GM21390 (cell line): ENCODE data around the gene CHRNA9.
"Not testable (repeated sequence)": the region's sequence is repeated elsewhere in the genome, so short reads cannot be mapped to it uniquely, and the experiment has no call there.

Experiments used
- ATAC-seq: cut with Tn5 transposase; IDR thresholded peaks from one replicate; pipeline ENCODE4 v1.9.1; 2021; ENCODE audit not compliant: unreplicated experiment

Gene CHRNA9, protein sequence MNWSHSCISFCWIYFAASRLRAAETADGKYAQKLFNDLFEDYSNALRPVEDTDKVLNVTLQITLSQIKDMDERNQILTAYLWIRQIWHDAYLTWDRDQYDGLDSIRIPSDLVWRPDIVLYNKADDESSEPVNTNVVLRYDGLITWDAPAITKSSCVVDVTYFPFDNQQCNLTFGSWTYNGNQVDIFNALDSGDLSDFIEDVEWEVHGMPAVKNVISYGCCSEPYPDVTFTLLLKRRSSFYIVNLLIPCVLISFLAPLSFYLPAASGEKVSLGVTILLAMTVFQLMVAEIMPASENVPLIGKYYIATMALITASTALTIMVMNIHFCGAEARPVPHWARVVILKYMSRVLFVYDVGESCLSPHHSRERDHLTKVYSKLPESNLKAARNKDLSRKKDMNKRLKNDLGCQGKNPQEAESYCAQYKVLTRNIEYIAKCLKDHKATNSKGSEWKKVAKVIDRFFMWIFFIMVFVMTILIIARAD

DNA sequence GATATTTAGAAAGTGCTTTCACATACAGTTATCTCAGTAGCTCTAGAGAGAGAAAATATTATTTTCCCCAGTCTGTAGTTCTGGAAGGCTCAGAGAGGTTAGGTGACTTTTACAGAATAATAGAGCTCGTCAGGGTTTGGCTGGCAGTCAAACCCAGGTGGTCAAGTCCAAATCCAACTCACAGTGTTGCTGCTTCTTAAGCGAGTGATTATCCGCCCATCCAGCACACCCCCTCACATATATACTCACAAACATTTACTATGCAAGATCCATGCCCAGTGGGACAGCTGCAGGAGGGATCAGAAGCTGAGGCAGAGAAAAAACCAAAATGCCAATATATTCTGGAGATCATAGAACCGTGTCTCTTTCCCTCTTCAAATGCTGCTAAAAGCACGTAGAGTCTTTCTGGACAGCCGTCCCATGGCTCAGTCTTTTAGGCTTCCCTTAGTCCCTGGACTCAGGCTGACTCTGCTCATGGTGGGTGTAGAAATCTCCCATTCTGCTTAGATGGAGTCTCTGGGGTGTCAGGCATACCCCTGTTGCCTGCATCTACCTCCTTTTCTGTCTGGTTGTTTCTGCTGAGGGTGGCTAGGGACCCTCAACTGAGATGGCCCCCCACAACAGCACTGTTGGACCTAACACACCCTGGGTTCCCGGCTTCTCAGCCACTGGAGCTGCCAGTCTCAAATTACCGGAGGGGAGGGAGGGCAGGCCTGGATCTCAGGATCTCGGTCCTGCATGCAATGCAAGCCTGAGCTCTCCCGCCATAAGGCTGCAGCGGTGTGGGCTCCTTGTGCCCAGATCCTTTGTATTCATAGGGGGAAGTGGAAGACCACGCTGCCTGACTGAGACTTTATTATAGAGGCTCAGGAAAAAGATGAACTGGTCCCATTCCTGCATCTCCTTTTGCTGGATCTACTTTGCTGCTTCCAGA lies at the start of gene CHRNA9:
Gene CHRNA9, plus strand, starts transcription at position 743 of the 934 bp plus-strand sequence. Its CDS starts 135 bp downstream, at position 878.
- ATAC-seq, result no peak

DNA sequence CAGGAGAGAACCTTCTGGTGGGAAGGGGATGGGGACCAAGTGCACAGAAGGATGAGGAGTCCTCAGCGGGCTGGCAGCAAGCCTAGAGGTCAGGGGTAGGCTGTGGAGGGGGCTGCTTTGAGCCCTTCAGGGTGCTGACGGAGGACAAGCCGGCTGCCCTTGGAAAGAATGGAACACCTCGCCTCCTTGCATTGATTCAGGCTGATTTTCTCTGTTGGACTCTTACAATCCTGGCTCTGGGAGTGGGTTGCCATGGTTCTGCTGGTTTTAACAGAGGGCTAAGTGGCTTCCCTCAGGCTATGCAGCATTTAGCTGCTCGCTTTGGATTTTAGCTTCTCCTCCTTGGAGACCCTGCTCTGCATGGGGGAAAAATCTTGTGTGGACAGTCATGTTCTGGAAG lies 49.4 kb upstream of the CHRNA9 start:
- ATAC-seq, result no peak

DNA sequence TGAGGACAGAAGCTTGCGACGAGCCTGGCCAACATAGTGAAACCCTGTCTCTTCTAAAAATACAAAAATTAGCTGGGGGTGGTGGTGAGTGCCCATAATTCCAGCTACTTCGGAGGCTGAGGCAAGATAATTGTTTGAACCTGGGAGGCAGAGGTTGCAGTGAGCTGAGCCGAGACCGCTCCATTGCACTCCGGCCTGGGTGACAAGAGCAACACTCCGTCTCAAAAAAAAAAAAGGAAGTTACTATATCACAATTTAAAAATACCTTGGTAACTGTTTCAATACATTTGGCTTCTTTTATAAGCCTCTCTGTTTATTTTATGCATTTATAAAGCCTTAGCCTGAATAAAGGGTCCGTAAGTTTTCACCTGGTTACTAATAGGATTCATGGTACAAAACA lies 46.6 kb upstream of the CHRNA9 start:
- ATAC-seq, result no peak

DNA sequence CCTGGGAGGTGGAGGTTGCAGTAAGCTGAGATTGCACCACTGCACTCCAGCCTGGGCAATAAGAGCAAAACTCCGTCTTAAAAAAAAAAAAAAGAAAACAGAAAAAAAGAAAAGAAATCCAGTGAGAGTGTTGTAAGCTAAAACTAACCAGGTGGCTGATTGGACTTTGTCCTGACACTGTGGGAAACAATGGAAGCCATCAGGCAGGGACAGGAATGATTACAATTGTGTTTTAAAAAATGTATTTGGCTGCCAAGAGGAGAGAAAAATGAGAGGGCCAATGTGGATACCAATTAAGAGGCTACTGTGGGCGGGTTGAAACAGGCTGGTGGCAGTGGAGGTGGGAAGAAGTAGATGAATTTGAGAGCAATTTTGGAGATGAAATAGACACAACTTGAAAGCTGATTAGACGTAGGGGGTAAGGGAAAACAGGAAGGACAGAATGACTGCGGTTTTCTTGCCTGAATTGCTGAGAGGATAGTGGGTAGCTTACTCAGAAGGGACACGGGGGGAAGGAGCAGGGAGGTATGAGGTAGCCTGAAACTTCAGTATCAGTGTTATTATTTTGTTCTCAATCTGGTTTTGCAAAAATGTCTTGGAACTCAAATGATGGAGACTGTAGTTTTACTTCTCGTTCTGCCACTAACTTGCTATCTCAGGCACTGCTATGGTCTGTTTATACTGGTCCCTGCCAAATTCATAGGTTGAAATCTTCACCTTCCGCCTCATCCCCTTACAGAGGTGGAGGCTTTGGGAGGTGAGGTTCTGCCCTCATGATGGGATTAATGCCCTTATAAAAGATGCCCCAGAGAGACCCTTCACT lies 45.6 kb upstream of the CHRNA9 start:
- ATAC-seq, result peak; percentile 52

DNA sequence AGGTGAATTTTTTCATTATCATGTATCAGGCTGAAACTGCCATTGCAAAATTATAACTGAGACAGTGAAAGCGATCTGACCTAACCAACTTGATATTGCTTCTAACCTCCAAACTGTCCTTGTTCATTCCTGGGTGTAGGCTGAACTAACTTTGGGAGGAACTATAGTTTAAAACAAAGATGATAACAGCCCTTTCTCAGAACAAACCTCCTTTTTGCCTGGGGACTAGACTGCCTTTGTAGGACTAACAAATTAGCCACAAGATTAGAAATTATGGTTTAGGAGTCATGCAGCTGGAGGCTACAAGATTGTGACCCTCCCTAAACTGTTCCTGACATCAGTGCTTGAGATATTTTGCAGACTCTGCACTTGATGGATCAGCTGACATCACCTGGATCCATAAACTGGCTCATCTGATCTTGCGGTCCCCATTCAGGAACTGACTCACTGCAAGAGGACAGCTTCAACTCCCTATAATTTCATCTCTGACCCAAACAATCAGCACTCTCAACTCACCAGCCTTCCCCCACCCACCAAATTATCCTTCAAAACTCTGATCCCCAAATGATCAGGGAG lies 44.4 kb upstream of the CHRNA9 start:
- not testable (repeated sequence) for ATAC-seq

DNA sequence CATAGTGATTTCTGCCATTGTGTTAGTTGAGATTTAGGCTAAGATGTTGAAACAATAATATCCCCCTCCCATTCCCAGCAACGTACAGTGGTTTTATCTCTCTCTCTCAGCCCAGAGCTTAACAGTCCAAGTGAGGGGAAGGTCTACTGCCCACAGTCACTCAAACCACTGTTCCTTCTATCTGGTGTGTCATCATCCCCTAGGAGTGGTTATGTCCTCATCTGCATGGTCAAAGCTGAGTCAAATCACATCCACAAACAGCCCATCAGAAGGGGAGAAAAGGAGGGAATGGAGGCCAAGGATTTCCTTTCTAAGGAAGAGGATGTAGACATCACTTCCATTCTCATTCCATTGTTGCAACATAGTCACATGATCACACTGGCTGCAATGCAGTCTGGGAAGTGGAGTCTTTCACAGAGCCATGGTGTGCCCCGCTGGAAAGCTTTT lies 42.8 kb upstream of the CHRNA9 start:
- no peak for ATAC-seq

DNA sequence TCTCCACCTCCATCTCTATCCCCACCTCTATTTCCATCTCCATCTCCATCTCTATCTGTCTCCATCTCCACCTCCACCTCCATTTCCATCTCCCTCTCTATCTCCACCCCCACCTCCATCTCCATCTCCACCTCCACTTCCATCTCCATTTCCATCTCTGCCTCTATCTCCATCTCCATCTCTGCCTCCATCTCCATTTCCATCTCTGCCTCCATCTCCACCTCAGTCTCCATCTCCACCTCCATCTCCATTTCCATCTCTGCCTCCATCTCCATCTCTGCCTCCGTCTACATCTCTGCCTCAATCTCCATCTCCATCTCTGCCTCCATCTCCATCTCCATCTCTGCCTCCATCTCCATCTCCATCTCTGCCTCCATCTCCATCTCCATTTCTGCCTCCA lies 40.8 kb upstream of the CHRNA9 start:
- no peak for ATAC-seq

DNA sequence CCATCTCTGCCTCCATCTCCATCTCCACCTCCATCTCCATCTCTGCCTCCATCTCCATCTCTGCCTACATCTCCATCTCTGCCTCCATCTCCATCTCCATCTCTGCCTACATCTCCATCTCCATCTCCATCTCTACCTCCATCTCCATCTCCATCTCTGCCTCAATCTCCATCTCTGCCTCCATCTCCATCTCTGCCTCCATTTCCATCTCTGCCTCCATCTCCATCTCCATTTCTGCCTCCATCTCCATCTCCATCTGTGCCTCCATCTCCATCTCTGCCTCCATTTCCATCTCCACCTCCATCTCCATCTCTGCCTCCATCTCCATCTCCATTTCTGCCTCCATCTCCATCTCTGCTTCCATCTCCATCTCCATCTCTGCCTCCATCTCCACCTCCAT lies 40.1 kb upstream of the CHRNA9 start:
- not testable (repeated sequence) for ATAC-seq

DNA sequence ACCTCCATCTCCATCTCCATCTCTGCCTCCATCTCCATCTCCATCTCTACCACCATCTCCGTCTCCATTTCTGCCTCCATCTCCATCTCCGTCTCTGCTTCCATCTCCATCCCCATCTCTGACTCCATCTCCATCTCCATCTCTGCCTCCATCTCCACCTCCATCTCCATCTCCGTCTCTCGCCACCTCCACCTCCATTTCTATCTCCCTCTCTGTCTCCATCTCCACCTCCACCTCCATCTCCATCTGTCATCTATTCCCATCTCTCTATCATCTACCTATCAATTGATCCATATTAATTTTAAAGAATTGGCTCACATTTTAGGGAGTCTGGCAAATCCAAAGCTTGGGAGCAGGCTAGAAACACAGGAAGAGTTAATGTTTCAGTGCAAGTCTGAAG lies 39.6 kb upstream of the CHRNA9 start:
- ATAC-seq, result no peak

DNA sequence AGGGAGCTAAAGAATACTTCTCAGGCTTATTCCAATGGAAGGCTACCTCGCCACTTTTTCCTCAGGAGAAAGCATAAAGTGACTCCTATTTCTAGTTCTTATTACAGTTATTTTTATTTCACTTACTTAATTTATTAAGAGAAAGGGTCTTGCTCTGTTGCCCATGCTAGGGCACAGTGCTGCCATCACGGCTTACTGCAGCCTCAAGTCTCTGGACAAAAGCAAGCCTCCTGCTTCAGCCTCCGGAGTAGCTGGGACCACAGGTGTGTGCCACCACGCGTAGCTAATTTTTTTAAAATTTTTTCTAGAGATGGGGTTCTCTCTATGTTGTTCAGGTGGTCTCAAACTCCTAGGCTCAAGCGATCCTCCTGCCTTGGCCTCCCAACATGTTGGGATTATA lies 36.0 kb upstream of the CHRNA9 start:
- no peak for ATAC-seq

DNA sequence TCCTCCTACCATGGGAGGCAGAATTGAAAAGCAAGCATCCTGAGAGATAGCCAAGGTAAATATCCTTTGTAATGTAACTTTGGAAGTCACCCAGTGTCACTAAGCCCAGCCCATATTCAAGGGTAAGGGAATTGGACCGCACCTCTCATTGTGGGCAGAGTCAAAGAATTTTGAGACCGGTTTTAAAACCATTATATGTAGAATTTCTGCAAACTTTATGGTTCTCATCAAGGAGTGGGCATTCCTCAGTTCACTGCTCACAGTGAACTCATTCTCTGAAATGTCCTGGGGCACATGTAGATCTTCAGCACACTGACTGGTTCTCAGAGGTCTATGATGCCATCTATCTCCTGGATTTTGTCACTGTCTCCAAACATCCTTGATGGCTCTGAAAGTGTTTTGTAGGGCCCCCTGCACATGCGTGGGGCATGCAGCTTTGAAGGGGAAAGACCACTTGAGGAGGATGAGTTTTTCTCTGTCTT lies 35.3 kb upstream of the CHRNA9 start:
- no peak for ATAC-seq

DNA sequence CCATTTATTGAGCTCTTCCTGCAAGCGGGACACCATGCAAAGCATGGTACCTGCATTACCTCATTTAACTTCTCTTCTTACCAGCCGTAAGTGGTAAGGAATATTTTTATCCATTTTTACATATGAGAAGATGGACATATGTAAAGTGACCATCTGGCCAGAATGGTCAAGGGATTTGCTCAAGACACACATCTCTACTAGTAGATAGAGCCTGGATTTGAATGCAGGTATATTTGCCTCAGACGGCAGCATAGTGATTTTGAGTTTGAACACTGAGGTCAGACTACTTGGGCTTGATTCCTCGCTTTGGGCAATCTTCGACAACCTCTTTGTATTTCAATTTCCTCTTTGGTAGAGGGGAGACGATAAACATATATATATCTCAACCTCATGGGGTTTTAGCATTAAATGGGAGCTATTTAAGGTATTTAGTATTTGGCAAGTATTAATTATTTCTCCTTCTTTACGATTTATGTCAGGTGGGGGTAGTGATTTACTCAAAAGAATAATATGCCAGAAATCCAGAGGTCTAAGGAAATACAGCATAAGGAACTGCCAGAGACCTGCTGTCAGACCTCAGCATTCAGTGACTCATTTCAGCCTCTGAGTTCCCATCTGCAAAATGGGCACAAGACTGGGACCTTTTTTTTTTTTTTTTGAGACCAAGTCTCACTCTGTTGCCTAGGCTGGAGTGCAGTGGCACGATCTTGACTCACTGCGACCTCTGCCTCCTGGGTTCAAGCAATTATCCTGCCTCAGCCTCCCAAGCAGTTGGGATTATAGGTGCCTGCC lies 34.6 kb upstream of the CHRNA9 start:
- ATAC-seq, result no peak

DNA sequence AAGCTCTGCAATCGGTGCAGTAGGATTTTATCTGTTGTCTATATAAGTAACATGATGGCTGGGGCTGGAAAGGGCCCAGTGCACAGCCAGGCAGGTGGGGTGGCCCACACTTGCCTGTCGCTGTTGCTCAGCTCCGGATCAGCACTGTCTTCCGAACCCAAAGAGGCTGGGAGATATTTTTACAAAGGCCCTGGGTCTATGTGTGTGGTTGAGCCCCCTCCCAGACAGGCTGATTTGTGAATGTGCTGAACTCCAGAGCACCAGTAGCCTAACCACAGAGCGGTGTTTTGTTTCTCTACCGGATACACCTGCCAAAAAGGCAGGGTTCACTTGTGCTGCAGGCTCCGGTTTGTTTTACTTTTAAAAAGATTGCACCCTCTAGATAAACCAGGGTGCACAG lies 33.5 kb upstream of the CHRNA9 start:
- peak; percentile 72 for ATAC-seq

DNA sequence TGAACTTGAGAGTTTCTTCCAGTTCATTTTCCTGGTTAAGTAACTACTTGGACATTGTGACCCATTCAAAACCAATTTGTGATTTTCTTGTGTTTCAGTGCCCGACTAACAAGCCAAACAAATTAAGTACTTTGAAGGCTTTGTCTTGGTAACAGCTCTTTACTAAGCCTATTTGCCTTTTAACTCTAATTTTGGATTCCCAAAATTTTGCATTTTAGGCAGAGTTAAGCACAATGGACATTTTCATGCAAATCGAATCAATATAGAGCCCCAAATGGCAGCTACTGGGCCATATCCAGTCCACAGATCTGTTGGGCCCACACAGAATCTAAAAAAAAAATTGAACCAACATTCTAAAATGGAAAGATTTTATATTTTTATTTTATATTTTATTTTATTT lies 31.4 kb upstream of the CHRNA9 start:
- no peak for ATAC-seq

DNA sequence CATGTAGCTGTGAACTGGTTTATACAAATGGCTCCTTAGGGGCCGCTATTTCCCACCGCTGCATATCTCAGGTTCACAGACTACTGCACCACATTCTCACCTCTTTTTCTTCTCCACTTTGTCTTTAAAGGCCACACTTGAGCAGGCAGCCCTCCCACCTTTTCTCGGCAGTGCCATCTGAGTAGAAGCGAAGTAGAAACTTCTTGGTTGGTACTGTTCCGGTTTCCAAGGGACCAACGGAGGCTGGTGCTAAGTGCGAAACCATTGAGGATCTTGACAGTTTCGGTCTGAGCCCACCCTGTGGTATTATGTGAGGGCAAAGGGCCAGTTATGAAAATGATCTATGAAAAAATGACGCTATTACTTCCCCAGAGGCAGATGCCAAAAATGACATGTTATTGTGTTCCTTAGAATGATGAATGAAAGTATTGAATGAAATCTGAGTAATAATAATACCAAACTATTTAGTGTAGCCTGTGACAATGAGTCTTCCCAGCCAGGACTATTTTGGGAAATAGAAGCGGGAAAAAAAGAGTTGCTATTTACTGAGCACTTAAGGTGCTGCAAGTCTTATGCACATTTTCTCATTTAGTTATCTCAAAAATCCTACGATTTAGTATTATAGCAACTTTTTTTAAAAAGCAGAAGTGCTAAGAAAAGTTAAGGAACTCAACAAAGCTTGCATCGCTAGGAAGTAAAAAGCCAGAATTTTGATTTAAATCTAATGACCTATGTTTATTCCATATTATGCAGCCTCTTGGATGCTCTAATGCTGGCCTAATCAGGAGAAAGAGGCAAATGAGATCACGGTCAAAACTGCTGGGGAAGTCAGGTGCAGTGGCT lies 29.6 kb upstream of the CHRNA9 start:
- peak; percentile 30 for ATAC-seq

DNA sequence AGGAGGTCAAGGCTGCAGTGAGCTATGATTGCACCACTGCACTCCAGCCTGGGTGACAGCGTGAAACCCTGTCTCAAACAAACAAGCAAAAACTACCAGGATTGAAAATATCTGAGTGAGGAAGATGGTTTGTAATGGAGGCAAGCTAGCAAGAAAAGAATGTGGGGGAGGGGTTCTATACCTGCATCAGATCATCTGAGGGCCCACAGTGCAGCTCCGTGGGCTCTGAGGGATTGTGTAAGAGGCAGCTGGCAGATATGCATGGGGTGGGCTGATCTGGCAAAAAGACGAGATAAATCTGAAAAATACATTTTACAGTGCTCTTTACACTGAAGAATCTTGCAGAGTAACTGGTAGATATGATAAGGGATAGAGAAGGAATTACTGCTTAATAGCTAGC lies 28.9 kb upstream of the CHRNA9 start:
- ATAC-seq, result no peak

DNA sequence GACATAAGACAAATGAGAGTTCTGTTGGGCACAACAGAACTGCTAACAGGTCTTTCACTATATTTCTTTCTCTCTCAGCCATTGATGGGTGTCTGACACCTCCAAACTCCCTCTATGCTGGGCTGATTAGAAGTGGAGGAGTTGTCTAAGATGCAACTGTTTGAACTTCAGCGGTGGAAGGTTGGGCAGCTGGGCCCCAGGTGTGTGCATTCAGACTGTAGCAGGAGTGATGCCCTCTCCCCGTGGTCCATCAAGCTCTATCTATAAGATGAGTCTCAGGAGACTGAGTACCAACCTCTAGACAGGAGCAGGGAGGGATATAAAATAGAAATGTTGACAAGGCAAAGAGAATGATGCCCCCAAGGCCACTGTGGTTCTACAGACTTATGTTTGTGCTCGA lies 28.2 kb upstream of the CHRNA9 start:
- ATAC-seq, result no peak

DNA sequence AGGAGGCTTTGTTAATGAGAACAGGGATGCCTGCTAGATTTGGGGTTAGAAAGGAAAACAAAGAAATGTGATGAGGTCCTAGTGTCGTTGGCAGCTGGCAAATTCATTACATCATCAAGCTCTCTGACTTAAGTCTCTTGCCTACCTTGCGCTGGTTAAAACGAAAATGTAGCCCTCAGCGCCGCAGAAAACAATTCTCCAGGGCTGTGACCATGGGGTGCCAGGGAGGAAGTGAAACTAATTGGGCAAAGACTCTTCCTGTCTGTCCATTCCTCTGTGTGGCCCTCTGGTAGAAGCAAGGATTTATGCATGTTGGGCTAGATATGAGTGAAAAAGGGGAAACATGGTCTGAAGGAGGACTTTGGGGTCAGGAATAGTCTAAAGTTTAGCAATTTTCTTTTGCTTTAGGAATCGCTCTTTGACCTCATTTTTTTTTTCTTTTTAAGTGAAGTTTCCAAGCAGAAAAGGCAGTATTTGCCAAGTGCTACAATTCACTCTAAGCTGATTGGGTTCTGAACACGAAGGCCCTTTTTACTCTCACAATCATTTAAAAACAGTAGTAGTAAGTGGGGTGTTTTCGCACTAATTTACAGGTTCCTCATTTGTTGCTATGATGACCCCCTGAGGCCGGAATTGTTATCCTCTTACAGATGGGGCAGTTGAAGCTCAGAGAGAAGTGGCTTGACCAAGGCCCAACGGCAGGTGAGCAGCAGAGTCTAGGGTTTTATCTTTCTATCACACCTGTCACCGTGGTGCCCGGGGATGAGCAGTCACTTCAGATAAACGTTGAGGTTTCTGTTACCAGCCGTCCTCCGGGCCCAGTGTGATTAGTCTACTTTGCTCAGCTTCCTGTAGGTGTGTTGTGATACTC lies 27.3 kb upstream of the CHRNA9 start:
- ATAC-seq, result peak; percentile 24
